H9 (cell line): ENCODE measurements around the gene SWT1. TPM values are rescaled to one million over a fixed set of nuclear protein-coding genes. Genes with fewer than 3 reads are reported as not detected.

Experiments
- DNase-seq: peaks from one replicate; pipeline ENCODE4 v3.0.0-alpha.2; 2017
- H2AFZ ChIP-seq: one replicate; pipeline ENCODE4 v1.6.1; 2013; ENCODE audit warnings: mild to moderate bottlenecking, low read length, control low read depth, moderate library complexity
- H2AK5ac ChIP-seq: 2 replicates; pipeline ENCODE4 v1.6.1; 2013; ENCODE audit warnings: low read length, control low read depth, mixed read lengths; ENCODE audit not compliant: insufficient read length
- H2BK120ac ChIP-seq: one replicate; pipeline ENCODE4 v1.6.1; 2013; ENCODE audit warnings: low read depth, mild to moderate bottlenecking, low read length, control low read depth, inconsistent platforms; ENCODE audit not compliant: poor library complexity, severe bottlenecking
- H2BK12ac ChIP-seq: 2 replicates; pipeline ENCODE4 v1.6.1; 2013; ENCODE audit warnings: low read length, control low read depth, mixed read lengths, low read depth; ENCODE audit not compliant: insufficient read length
- H2BK15ac ChIP-seq: 2 replicates; pipeline ENCODE4 v1.6.1; 2013; ENCODE audit warnings: low read depth, low read length, control low read depth
- H2BK20ac ChIP-seq: one replicate; pipeline ENCODE4 v1.6.1; 2013; ENCODE audit warnings: low read depth, mild to moderate bottlenecking, low read length, control low read depth, inconsistent platforms; ENCODE audit not compliant: poor library complexity, severe bottlenecking
- H2BK5ac ChIP-seq: 2 replicates; pipeline ENCODE4 v1.6.1; 2013; ENCODE audit warnings: low read length, control low read depth, mixed read lengths; ENCODE audit not compliant: insufficient read length
- H3K14ac ChIP-seq: 2 replicates; pipeline ENCODE4 v1.6.1; 2013; ENCODE audit warnings: low read length, control low read depth; ENCODE audit not compliant: insufficient read depth
- H3K18ac ChIP-seq: 2 replicates; pipeline ENCODE4 v1.6.1; 2013; ENCODE audit warnings: low read depth, mild to moderate bottlenecking, mixed read lengths, low read length, control low read depth; ENCODE audit not compliant: insufficient read length
- H3K23ac ChIP-seq: 2 replicates; pipeline ENCODE4 v1.6.1; 2013; ENCODE audit warnings: low read length, control low read depth, mixed read lengths, low read depth; ENCODE audit not compliant: insufficient read length
- H3K23me2 ChIP-seq: 2 replicates; pipeline ENCODE4 v1.6.1; 2013; ENCODE audit warnings: low read depth, mild to moderate bottlenecking, mixed read lengths, low read length, control low read depth; ENCODE audit not compliant: insufficient read length, poor library complexity, severe bottlenecking
- H3K27ac ChIP-seq: 2 replicates; pipeline ENCODE4 v1.5.1; 2013; ENCODE audit warnings: low read length, control low read depth, mixed read lengths, low read depth; ENCODE audit not compliant: insufficient read length
- H3K27me3 ChIP-seq: 2 replicates; pipeline ENCODE4 v1.6.1; 2013; ENCODE audit warnings: low read length, control low read depth, inconsistent platforms; ENCODE audit not compliant: insufficient read depth
- H3K4ac ChIP-seq: 2 replicates; pipeline ENCODE4 v1.6.1; 2013; ENCODE audit warnings: low read depth, mild to moderate bottlenecking, control low read depth, inconsistent platforms, low read length, moderate library complexity
- H3K4me1 ChIP-seq: 2 replicates; pipeline ENCODE4 v1.6.1; 2013; ENCODE audit warnings: low read length, control low read depth, inconsistent platforms; ENCODE audit not compliant: insufficient read depth
- H3K4me2 ChIP-seq: 2 replicates; pipeline ENCODE4 v1.6.1; 2013; ENCODE audit warnings: low read length, control low read depth, mixed read lengths; ENCODE audit not compliant: insufficient read length, insufficient read depth
- H3K56ac ChIP-seq: 2 replicates; pipeline ENCODE4 v1.6.1; 2013; ENCODE audit warnings: low read depth, mild to moderate bottlenecking, mixed read lengths, low read length, control low read depth; ENCODE audit not compliant: insufficient read length
- H3K79me1 ChIP-seq: 2 replicates; pipeline ENCODE4 v1.6.1; 2013; ENCODE audit warnings: low read depth, mild to moderate bottlenecking, moderate library complexity, low read length, control low read depth, inconsistent platforms; ENCODE audit not compliant: insufficient read depth, poor library complexity, severe bottlenecking
- H3K79me2 ChIP-seq: 2 replicates; pipeline ENCODE4 v1.6.1; 2013; ENCODE audit warnings: low read length, control low read depth, inconsistent platforms; ENCODE audit not compliant: insufficient read depth
- H3K9ac ChIP-seq: 2 replicates; pipeline ENCODE4 v1.6.1; 2013; ENCODE audit warnings: low read length, control low read depth, mixed read lengths; ENCODE audit not compliant: insufficient read length; ENCODE audit errors: extremely low read depth
- H3K9me3 ChIP-seq: one replicate; pipeline ENCODE4 v1.6.1; 2013; ENCODE audit warnings: low read depth, low read length, inconsistent platforms; ENCODE audit not compliant: control insufficient read depth
- H3T11ph ChIP-seq: one replicate; pipeline ENCODE4 v1.6.1; 2013; ENCODE audit warnings: mild to moderate bottlenecking, low read length, control low read depth, inconsistent platforms
- H4K20me1 ChIP-seq: one replicate; pipeline ENCODE4 v1.6.1; 2013; ENCODE audit not compliant: control insufficient read depth, insufficient read length, insufficient read depth
- H4K5ac ChIP-seq: 2 replicates; pipeline ENCODE4 v1.6.1; 2013; ENCODE audit warnings: low read depth, mild to moderate bottlenecking, mixed read lengths, low read length, control low read depth; ENCODE audit not compliant: insufficient read length
- H4K8ac ChIP-seq: replicated peaks from 2 replicates; pipeline ENCODE4 v1.6.1; 2013; ENCODE audit warnings: low read length, control low read depth, mixed read lengths, low read depth; ENCODE audit not compliant: insufficient read length
- H4K91ac ChIP-seq: 2 replicates; pipeline ENCODE4 v1.6.1; 2013; ENCODE audit warnings: low read depth, mild to moderate bottlenecking, moderate library complexity, mixed read lengths, low read length, control low read depth; ENCODE audit not compliant: insufficient read length
- H3K27ac Mint-ChIP-seq, 3 experiments: 2 replicates in 2 of 3; 3 replicates in 1 of 3; pipeline ENCODE4 v1.8.0; 2020 to 2021; ENCODE audit warnings: mixed read lengths in 3 of 3, mild to moderate bottlenecking in 1 of 3, moderate library complexity in 1 of 3
- H3K27me3 Mint-ChIP-seq: 2 replicates; pipeline ENCODE4 v1.8.0; 2021; ENCODE audit warnings: low read depth, mild to moderate bottlenecking, moderate library complexity, mixed read lengths
- H3K36me3 Mint-ChIP-seq, 3 experiments: 2 replicates in 2 of 3; 3 replicates in 1 of 3; pipeline ENCODE4 v1.8.0; 2020 to 2021; ENCODE audit warnings: low read depth in 3 of 3, mixed read lengths in 3 of 3; ENCODE audit not compliant: insufficient read depth in 1 of 3
- H3K4me1 Mint-ChIP-seq, 2 experiments: 2 replicates each; pipeline ENCODE4 v1.8.0; 2020; ENCODE audit warnings: mixed read lengths in 2 of 2
- H3K4me3 Mint-ChIP-seq, 2 experiments: 2 replicates in 1 of 2; 3 replicates in 1 of 2; pipeline ENCODE4 v1.8.0; 2020 to 2021; ENCODE audit warnings: mild to moderate bottlenecking in 2 of 2, mixed read lengths in 2 of 2, moderate library complexity in 1 of 2
- H3K9me3 Mint-ChIP-seq, 2 experiments: 2 replicates in 1 of 2; 3 replicates in 1 of 2; pipeline ENCODE4 v1.8.0; 2020; ENCODE audit warnings: mild to moderate bottlenecking in 2 of 2, mixed read lengths in 2 of 2, moderate library complexity in 1 of 2
- WGBS: extraction: QIAGEN DNeasy Blood & Tissue Kit; methylation state at CpG from one replicate; pipeline ENCODE4 v1.1.7; 2013; ENCODE audit warnings: missing lambda C conversion rate, low lambda C conversion rate, mixed read lengths; ENCODE audit not compliant: insufficient read length; ENCODE audit errors: extremely low coverage; 5-methylcytosine and 5-hydroxymethylcytosine counted together
- total RNA-seq: library from RNA; stranded (reverse); gene quantifications from 2 replicates; pipeline ENCODE4 v1.2.1, GENCODE V29; 2021
- TF ChIP-seq, protein P1 (sequence below): fragments of 200-600 bp; sonication (generic); conservative IDR thresholded peaks from 3 replicates; pipeline ENCODE4 v1.8.0; 2021; ENCODE audit warnings: antibody characterized with exemption, mild to moderate bottlenecking

SWT1 gene
- total RNA-seq, 1 experiment from 2014 or later: 5.2 TPM

DNA sequence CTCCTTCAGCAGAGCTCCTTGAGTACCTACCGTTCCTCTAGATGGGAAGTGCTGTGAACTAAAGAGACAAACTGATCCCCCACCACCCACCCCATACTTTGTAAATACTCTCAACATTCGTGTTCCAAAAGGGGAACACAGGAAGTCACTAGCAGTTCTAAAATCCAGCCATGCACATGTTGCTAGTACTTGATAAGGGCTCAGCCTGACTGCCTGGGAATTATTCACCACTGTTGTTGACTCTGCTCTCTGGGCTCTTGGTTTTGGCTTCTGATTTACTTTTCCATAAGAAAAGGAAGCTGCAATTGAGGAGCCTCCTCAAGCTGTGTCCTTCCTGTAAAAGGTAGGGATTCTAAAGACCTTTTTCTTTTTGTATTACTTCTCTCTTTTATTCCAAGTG lies 92.6 kb downstream of the SWT1 start:
- Histone ChIP-seq H4K20me1 (no peaks in the 10 kb centered on the region), H2BK12ac (no peak overlapping the region), H3K4me1 (peaks cover 8% of the 10 kb centered on the region; the same call in 1 of the 2 replicates), H3K27ac (no peak overlapping the region), H3K56ac (no peak overlapping the region), H2BK20ac (no peak overlapping the region), H4K5ac (no peak overlapping the region), H3K23me2 (no peaks in the 10 kb centered on the region), H3K27me3 (no peaks in the 10 kb centered on the region), H3K23ac (no peak overlapping the region), H3K79me1 (no peaks in the 10 kb centered on the region), H4K91ac (no peak overlapping the region), H3K79me2 (no peaks in the 10 kb centered on the region), H3T11ph (no peak overlapping the region), H2BK120ac (no peak overlapping the region), H3K9me3 (no peaks in the 10 kb centered on the region), H3K4me2 (no peak overlapping the region), H3K4ac (no peak overlapping the region), H2BK5ac (no peak overlapping the region), H3K9ac (no peak overlapping the region), H3K14ac (no peak overlapping the region), H3K18ac (no peak overlapping the region), H2AFZ (no peak overlapping the region), H4K8ac (no peak overlapping the region), H2BK15ac (no peak overlapping the region), H2AK5ac (no peak overlapping the region)
- WGBS: no CpG with 5 or more reads among the region's 2 CpGs
- H3K9me3 Mint-ChIP-seq: no peaks in the 10 kb centered on the region
- no peaks in the 10 kb centered on the region for H3K36me3 Mint-ChIP-seq
- TF ChIP-seq, protein P1, sequence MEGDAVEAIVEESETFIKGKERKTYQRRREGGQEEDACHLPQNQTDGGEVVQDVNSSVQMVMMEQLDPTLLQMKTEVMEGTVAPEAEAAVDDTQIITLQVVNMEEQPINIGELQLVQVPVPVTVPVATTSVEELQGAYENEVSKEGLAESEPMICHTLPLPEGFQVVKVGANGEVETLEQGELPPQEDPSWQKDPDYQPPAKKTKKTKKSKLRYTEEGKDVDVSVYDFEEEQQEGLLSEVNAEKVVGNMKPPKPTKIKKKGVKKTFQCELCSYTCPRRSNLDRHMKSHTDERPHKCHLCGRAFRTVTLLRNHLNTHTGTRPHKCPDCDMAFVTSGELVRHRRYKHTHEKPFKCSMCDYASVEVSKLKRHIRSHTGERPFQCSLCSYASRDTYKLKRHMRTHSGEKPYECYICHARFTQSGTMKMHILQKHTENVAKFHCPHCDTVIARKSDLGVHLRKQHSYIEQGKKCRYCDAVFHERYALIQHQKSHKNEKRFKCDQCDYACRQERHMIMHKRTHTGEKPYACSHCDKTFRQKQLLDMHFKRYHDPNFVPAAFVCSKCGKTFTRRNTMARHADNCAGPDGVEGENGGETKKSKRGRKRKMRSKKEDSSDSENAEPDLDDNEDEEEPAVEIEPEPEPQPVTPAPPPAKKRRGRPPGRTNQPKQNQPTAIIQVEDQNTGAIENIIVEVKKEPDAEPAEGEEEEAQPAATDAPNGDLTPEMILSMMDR: no peak
- H3K27ac Mint-ChIP-seq: peak overlapping the region; percentile 16 to 91 (median 36)
- H3K4me3 Mint-ChIP-seq: no peak overlapping the region
- no peaks in the 10 kb centered on the region for H3K27me3 Mint-ChIP-seq
- H3K4me1 Mint-ChIP-seq: peaks cover 16 to 20% of the 10 kb centered on the region in 2 experiments
- no peak for DNase-seq
